GM12873 (cell line): ENCODE measurements around the gene PRMT2.

ENCODE experiments used
- CTCF ChIP-seq: IDR thresholded peaks from 2 replicates; pipeline ENCODE4 v1.5.1; 2012; ENCODE audit warnings: low read depth, mild to moderate bottlenecking, moderate library complexity, low read length, control low read depth; ENCODE audit not compliant: insufficient read depth; ENCODE audit errors: missing control alignments

PRMT2 gene

GRCh38 chr21:46635324-46636180, at the start of gene PRMT2:
TSS of gene PRMT2 (plus strand) at chr21:46635674. CDS start at chr21:46636952, 1,278 bp downstream.
- no peak for TF ChIP-seq CTCF

- no peak for TF ChIP-seq CTCF
These were observed 41.2 kb upstream of the PRMT2 start for GRCh38 chr21:46594276-46594675.

- TF ChIP-seq CTCF: no peak
These were observed 39.3 kb upstream of the PRMT2 start for GRCh38 chr21:46596201-46596600.

- no peak for TF ChIP-seq CTCF
These were observed 38.4 kb upstream of the PRMT2 start for GRCh38 chr21:46597031-46597430.

- TF ChIP-seq CTCF: no peak
These were observed 37.6 kb upstream of the PRMT2 start for GRCh38 chr21:46597896-46598343.

- no peak for TF ChIP-seq CTCF
These were observed 36.6 kb upstream of the PRMT2 start for GRCh38 chr21:46598581-46599572.

- no peak for TF ChIP-seq CTCF
These were observed 35.2 kb upstream of the PRMT2 start for GRCh38 chr21:46600305-46600704.
